Neural cell (in vitro differentiated cells): Measurements from ENCODE around the gene AOAH.

ENCODE experiments used
- CTCF ChIP-seq: fragments of 450-650 bp; IDR thresholded peaks from 2 replicates; pipeline ENCODE4 v1.5.1; 2014; ENCODE audit warnings: antibody characterized with exemption, mild to moderate bottlenecking, moderate library complexity; ENCODE audit not compliant: poor library complexity, severe bottlenecking
- MXI1 ChIP-seq: fragments of 450-650 bp; conservative IDR thresholded peaks from 2 replicates; pipeline ENCODE4 v1.6.1; 2014; ENCODE audit warnings: antibody characterized with exemption, mild to moderate bottlenecking; ENCODE audit not compliant: poor library complexity, severe bottlenecking
- POLR2AphosphoS5 ChIP-seq: IDR thresholded peaks from 2 replicates; pipeline ENCODE4 v1.6.1; 2012
- REST ChIP-seq: IDR thresholded peaks from 2 replicates; pipeline ENCODE4 v1.6.1; 2012; ENCODE audit warnings: borderline replicate concordance

GRCh38 chr7:36575832-36576231 lies 148.5 kb downstream of the AOAH start:
- TF ChIP-seq CTCF (no peak), POLR2AphosphoS5 (no peak), MXI1 (no peak), REST (no peak)
